SH-SY5Y (cell line): ENCODE results near the gene DLG5.

ENCODE experiments used
- GATA2 ChIP-seq: IDR thresholded peaks from 2 replicates; pipeline ENCODE4 v1.6.1; 2011; ENCODE audit warnings: mild to moderate bottlenecking, low read depth, low read length
- GATA3 ChIP-seq: IDR thresholded peaks from 2 replicates; pipeline ENCODE4 v1.6.1; 2011; ENCODE audit warnings: low read depth, mild to moderate bottlenecking, low read length, moderate library complexity

DNA sequence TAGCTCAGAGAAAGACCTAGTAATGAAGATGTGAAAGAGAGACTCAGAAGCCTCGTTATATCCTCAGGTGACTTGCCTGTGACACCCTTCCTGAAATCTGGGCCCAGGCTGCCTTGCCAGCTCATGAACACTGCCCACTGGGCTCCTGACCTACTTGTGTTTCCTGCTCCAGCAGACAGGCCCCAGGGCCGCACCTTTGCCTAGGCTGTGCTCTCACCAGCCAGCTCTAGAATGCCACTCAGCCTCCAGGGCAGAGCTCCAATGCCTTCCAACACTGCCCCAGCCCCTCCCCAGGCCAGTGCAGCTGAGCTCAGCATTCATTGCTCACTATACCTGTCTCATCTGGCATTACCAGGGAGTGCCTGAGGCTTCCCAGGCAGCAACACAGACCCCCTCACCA is 94.3 kb downstream of the DLG5 start:
- TF ChIP-seq GATA3 (no peak), GATA2 (no peak)
